Stimulated activated naive CD8-positive, alpha-beta T cell treated with anti-CD3 and anti-CD28 coated beads, Interleukin-15, amount 100 ng/mL, for 72 hours (primary cell): Measurements from ENCODE around the gene ANKRD33.
A peak's percentile ranks its signal among the peaks of the same experiment; 100 is the strongest.

ENCODE experiments used
- ATAC-seq: fragments of 150-1000 bp; cut with Tn5 transposase; 2 replicates; pipeline ENCODE4 v1.10.0; 2021; ENCODE audit warnings: mild to moderate bottlenecking, moderate library complexity
- DNase-seq, 2 donors: peaks; one replicate each; pipeline ENCODE4 v3.0.0; 2021 to 2022
- H3K27ac Mint-ChIP-seq, 2 donors: one replicate each; pipeline ENCODE4 v1.8.0; 2022; ENCODE audit warnings: mild to moderate bottlenecking in 2 of 2, mixed read lengths in 2 of 2, moderate library complexity in 2 of 2
- H3K27me3 Mint-ChIP-seq: one replicate; pipeline ENCODE4 v1.8.0; 2022; ENCODE audit warnings: mixed read lengths
- H3K4me1 Mint-ChIP-seq: one replicate; pipeline ENCODE4 v1.8.0; 2022; ENCODE audit warnings: mild to moderate bottlenecking, mixed read lengths
- H3K4me3 Mint-ChIP-seq, 2 donors: one replicate each; pipeline ENCODE4 v1.8.0; 2022; ENCODE audit warnings: mild to moderate bottlenecking in 2 of 2, mixed read lengths in 2 of 2, moderate library complexity in 1 of 2
- H3K9me3 Mint-ChIP-seq, 2 donors: one replicate each; pipeline ENCODE4 v1.8.0; 2022; ENCODE audit warnings: mixed read lengths in 2 of 2

ANKRD33 gene

GRCh38 chr12:51901121-51901817 lies 13.4 kb downstream of the ANKRD33 start:
- H3K9me3 Mint-ChIP-seq = no peaks in the 10 kb centered on the region
- peaks cover 25% of the 10 kb centered on the region for H3K27me3 Mint-ChIP-seq
- H3K27ac Mint-ChIP-seq = no peak overlapping the region
- no peak overlapping the region for H3K4me3 Mint-ChIP-seq
- H3K4me1 Mint-ChIP-seq = peaks cover 1% of the 10 kb centered on the region
- ATAC-seq = no peak
- no peak for DNase-seq

GRCh38 chr12:51901881-51902280 lies 14.0 kb downstream of the ANKRD33 start:
- DNase-seq (no peak), ATAC-seq (no peak)
- Mint-ChIP-seq H3K27me3 (peaks cover 25% of the 10 kb centered on the region), H3K4me1 (no peaks in the 10 kb centered on the region), H3K27ac (no peak overlapping the region), H3K4me3 (no peak overlapping the region), H3K9me3 (no peaks in the 10 kb centered on the region)

GRCh38 chr12:51904951-51905470 lies 17.1 kb downstream of the ANKRD33 start:
- Mint-ChIP-seq H3K4me3 (no peak overlapping the region), H3K9me3 (no peaks in the 10 kb centered on the region), H3K4me1 (peaks cover 5% of the 10 kb centered on the region), H3K27me3 (peaks cover 40% of the 10 kb centered on the region), H3K27ac (no peak overlapping the region)
- ATAC-seq = no peak
- no peak for DNase-seq

DNA sequence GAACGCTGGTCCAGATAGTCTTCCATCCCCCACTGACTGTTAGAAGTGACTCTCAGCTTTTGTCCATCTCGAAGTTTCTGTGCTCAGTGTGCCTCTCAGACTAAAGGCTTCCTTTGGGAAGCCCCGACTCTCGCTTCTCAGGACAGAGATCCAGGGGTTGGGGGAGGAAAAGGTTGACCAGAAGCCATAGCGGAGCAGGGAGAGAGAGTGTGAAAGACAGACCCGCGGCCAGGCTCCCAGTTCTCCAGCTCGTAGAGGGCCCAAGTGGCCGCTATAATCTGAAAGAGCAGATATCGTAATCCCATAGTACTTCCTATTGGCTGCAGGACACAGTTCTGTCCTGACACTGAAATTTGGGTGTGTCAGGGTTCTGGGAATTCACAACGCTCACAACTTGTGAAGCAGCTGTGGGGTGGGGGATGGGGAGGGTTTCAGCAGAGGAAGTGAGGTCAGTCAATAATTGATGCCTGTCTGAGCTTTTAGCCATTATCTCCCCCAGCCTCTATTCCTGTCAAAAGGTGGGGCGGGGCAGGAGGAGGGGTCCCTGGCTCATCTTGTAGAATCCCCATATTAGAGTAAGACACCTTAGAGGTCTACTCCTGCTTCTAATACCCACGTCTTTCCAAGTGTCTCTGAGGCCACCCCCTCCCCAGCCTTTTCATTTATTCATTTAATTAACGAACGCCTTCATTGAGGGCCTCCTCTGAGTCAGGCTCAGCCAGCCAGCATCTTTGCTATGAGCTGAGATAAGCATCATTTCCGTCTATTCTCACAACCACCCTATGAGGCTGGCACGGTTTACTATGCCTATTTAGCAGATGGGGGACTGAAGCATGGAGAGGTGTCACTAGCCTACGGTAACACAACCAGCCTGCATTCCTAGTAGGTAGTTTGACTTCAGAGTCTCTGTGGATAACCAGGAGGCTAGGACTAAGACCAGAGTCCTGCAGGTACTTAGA lies 17.8 kb downstream of the ANKRD33 start:
- DNase-seq (no peak), ATAC-seq (no peak)
- Mint-ChIP-seq H3K4me3 (no peak overlapping the region), H3K9me3 (no peaks in the 10 kb centered on the region), H3K27me3 (peaks cover 48% of the 10 kb centered on the region), H3K4me1 (peaks cover 5% of the 10 kb centered on the region), H3K27ac (no peak overlapping the region)

GRCh38 chr12:51906430-51907082 lies 18.7 kb downstream of the ANKRD33 start:
- Mint-ChIP-seq H3K4me1 (peaks cover 5% of the 10 kb centered on the region), H3K27ac (no peak overlapping the region), H3K4me3 (no peak overlapping the region), H3K27me3 (peaks cover 56% of the 10 kb centered on the region), H3K9me3 (no peaks in the 10 kb centered on the region)
- DNase-seq (no peak), ATAC-seq (peak; percentile 24)

GRCh38 chr12:51907083-51907855 lies 19.4 kb downstream of the ANKRD33 start, which contains the start of gene ACVRL1:
Gene ACVRL1, plus strand, starts transcription at chr12:51907504. Its CDS starts 4,971 bp downstream, at chr12:51912475.
- H3K27me3 Mint-ChIP-seq = peaks cover 63% of the 10 kb centered on the region

DNA sequence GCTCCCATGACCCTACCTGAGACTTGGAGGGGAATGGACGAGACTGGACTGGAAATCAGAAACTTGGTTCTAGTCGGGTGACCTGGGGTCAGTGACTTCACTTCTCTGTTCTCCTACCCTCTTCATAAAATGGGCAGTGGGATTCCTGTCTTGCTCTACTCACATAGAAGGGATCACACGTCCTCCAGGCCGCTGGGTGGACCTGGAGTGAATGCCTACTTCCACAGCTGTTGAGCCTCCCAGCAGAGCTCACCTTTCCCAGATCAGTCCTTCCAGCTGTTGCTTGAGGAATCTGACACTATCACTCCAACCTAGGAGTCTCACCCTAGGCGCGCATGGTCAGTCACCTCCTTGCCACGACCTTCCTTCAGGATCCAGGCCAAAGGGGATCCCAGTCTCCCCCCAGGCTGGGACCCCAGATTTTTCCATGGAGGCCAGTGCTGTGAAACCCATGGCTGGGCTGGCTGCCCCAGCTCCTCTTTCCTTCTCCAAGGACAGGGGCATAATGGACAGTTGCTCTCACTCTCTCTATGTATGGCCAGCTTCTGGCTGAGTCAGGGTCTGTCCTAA lies 20.0 kb downstream of the ANKRD33 start:
- peaks cover 70% of the 10 kb centered on the region for H3K27me3 Mint-ChIP-seq
- H3K9me3 Mint-ChIP-seq = no peaks in the 10 kb centered on the region
- H3K4me1 Mint-ChIP-seq = peaks cover 5% of the 10 kb centered on the region
- ATAC-seq = no peak
- no peak overlapping the region for H3K27ac Mint-ChIP-seq
- H3K4me3 Mint-ChIP-seq = no peak overlapping the region
- DNase-seq = no peak

More at GRCh38 chr12:51907083-51907855, 19.4 kb downstream of the ANKRD33 start, which contains the start of gene ACVRL1:
- no peak for DNase-seq
- Mint-ChIP-seq H3K4me1 (peaks cover 5% of the 10 kb centered on the region), H3K9me3 (no peaks in the 10 kb centered on the region), H3K27ac (no peak within 1 kb of the TSS), H3K4me3 (no peak within 1 kb of the TSS)
- ATAC-seq = peak; percentile 54

DNA sequence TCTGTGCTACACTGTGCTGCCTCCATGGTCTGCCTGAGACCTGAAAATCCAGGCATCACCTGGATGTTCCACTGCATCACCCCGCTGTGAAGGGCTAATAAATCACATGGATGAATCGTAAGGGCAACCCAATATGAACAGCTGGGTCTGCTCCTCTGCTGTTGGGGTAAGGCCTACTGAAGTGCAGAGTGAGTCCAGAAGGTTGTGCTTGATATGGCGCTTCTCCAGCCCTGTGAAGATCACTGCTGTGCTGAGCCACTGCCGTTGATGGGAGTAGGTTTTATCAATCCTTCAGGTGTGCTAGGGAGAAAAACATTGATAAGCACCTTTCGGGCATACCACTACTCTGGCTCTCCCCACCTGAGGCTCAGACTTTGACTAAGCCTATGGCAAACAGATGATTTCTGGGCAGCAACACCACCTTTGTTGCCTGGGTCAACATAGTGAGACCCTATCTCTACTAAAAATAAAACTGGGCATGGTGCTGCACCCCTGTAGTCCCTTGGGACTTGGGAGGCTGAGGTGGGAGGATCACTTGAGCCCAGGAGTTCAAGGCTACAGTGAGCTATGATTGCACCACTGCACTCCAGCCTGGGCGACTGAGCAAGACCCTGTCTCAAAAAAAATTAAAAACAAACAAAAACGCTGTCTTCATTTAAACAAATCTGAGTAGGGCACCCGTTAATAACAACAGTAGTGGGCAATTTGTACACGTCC lies 21.1 kb downstream of the ANKRD33 start:
- peaks cover 77% of the 10 kb centered on the region for H3K27me3 Mint-ChIP-seq
- no peaks in the 10 kb centered on the region for H3K9me3 Mint-ChIP-seq
- ATAC-seq (no peak), DNase-seq (no peak)
- H3K4me1 Mint-ChIP-seq = peaks cover 5% of the 10 kb centered on the region
- H3K27ac Mint-ChIP-seq = no peak overlapping the region
- no peak overlapping the region for H3K4me3 Mint-ChIP-seq

DNA sequence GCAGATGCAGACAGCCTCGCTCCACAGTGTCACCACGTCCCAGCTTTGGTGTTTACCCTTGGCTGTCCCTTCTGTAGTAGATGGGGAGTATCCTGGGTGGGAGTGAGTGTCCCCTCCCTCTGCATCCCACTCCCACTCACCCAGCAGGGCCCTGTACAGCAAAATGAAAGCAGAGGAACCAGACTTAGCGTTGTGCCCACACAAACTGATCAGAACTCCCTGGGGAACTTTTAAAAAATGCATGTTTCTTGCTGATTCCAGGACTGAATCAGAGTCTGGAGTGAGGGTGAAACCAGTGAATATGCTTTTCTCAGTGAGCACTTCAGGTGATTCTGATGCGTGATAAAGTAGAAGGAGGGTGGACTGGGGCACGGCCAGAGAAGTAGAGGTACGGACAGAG lies 22.3 kb downstream of the ANKRD33 start:
- peaks cover 78% of the 10 kb centered on the region for H3K27me3 Mint-ChIP-seq
- no peaks in the 10 kb centered on the region for H3K9me3 Mint-ChIP-seq
- peaks cover 5% of the 10 kb centered on the region for H3K4me1 Mint-ChIP-seq
- DNase-seq = no peak
- ATAC-seq = no peak
- H3K4me3 Mint-ChIP-seq = no peak overlapping the region
- H3K27ac Mint-ChIP-seq = no peak overlapping the region

DNA sequence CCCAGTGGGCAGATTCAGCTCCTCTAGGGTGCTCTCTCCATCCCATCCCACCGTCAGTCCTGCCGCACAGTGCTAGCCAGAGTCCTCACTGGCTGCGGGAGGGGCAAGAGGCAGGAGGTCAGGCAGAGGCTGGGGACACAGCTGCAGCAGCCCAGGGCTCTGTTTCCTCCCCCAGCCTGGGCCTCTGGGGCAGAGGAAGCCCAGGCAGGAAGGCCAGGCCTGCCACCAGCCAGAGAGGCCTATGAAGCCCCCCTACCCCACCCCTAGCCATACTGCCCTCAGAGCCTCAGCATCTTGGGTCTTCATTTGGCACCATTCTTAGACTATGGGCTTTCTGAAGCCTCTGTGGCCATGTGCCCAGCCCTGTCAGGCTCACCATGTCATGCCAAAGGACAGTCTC lies 22.8 kb downstream of the ANKRD33 start:
- Mint-ChIP-seq H3K27me3 (peaks cover 75% of the 10 kb centered on the region), H3K9me3 (no peaks in the 10 kb centered on the region), H3K4me1 (peaks cover 5% of the 10 kb centered on the region), H3K4me3 (no peak overlapping the region), H3K27ac (no peak overlapping the region)
- no peak for ATAC-seq
- DNase-seq = no peak

DNA sequence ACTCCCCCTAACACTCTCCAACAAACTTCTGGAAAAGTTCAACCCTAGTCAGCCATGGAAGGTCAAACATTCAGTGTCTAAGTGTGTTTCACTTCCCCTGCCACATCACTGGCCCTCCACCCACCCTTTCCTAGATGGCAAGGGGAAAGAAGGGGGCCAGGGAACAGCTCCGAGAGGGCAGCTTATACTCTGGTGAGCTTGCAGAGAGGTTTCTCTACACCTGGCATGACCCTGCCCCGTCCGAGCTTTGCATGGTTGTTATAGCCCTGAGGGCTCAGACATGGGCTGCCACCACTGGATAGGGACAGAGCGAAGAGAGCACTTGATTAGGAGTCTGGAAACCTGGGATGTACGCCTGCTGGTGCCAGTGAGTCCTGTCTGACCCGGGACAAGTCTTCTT lies 23.4 kb downstream of the ANKRD33 start:
- Mint-ChIP-seq H3K4me3 (no peak overlapping the region), H3K27ac (no peak overlapping the region), H3K9me3 (no peaks in the 10 kb centered on the region), H3K27me3 (peaks cover 69% of the 10 kb centered on the region), H3K4me1 (peaks cover 5% of the 10 kb centered on the region)
- no peak for DNase-seq
- ATAC-seq = no peak

GRCh38 chr12:51911788-51912711 lies 24.1 kb downstream of the ANKRD33 start:
- H3K27ac Mint-ChIP-seq = no peak overlapping the region
- ATAC-seq = no peak

More at GRCh38 chr12:51911788-51912711, 24.1 kb downstream of the ANKRD33 start:
- no peak overlapping the region for H3K4me3 Mint-ChIP-seq
- no peak for DNase-seq
- peaks cover 64% of the 10 kb centered on the region for H3K27me3 Mint-ChIP-seq
- H3K4me1 Mint-ChIP-seq = peaks cover 5% of the 10 kb centered on the region
- H3K9me3 Mint-ChIP-seq = no peaks in the 10 kb centered on the region
